ENCODE results near the gene SVEP1.

GRCh38 chr9:110582156-110582555 is 2.6 kb upstream of the SVEP1 start:
- TF ChIP-seq CTCF (IDR thresholded peaks at IDR 0.05 in 8 of 11, conservative IDR thresholded peaks at IDR 0.05 in 3 of 11) (no peak), POLR2A (IDR thresholded peaks at IDR 0.05) (no peak), POLR2AphosphoS5 (IDR thresholded peaks at IDR 0.05) (no peak)
